ENCODE data around the gene TNFRSF13B. TPM values are rescaled to one million over a fixed set of nuclear protein-coding genes. Genes with fewer than 3 reads are reported as not detected.
"Not testable (repeated sequence)": the region's sequence is repeated elsewhere in the genome, so short reads cannot be mapped to it uniquely, and the experiment has no call there.

The TNFRSF13B gene
- total RNA-seq (2014; rRNA removed; shearing (Covaris generic)) = not detected in 2 replicates

- DNase-seq (ENCODE audit: low read depth) = no peak
These were observed at the start of gene TNFRSF13B for GRCh38 chr17:16971458-16972338. TSS of gene TNFRSF13B (minus strand) at chr17:16972118. CDS start at chr17:16972075, 43 bp downstream.

- peak; percentile 87 for DNase-seq (ENCODE audit: low read depth)
These were observed 49.4 kb upstream of the TNFRSF13B start for GRCh38 chr17:17021194-17021863.

GRCh38 chr17:17020821-17021193 is 48.9 kb upstream of the TNFRSF13B start:
- DNase-seq (ENCODE audit: low read depth) = no peak

GRCh38 chr17:17019891-17020456 is 48.1 kb upstream of the TNFRSF13B start:
- DNase-seq (ENCODE audit: low read depth) = no peak

- no peak for DNase-seq (ENCODE audit: low read depth)
These were observed 47.5 kb upstream of the TNFRSF13B start for GRCh38 chr17:17019430-17019762.

GRCh38 chr17:17018612-17019429 is 46.9 kb upstream of the TNFRSF13B start:
- DNase-seq (ENCODE audit: low read depth) = no peak

- DNase-seq (ENCODE audit: low read depth) = no peak
These were observed 46.1 kb upstream of the TNFRSF13B start for GRCh38 chr17:17018021-17018441.

- no peak for DNase-seq (ENCODE audit: low read depth)
These were observed 45.6 kb upstream of the TNFRSF13B start for GRCh38 chr17:17017343-17018014.

- DNase-seq (ENCODE audit: low read depth) = not testable (repeated sequence)
These were observed 44.6 kb upstream of the TNFRSF13B start for GRCh38 chr17:17016199-17017197.

- DNase-seq (ENCODE audit: low read depth) = no peak
These were observed 43.3 kb upstream of the TNFRSF13B start for GRCh38 chr17:17015230-17015629.

GRCh38 chr17:17014748-17015124 is 42.8 kb upstream of the TNFRSF13B start:
- DNase-seq (ENCODE audit: low read depth) = peak; percentile 95

- DNase-seq (ENCODE audit: low read depth) = not testable (repeated sequence)
These were observed 42.2 kb upstream of the TNFRSF13B start for GRCh38 chr17:17013828-17014747.

GRCh38 chr17:17011043-17011907 is 39.4 kb upstream of the TNFRSF13B start:
- DNase-seq (ENCODE audit: low read depth) = peak; percentile 93

GRCh38 chr17:17010545-17011034 is 38.7 kb upstream of the TNFRSF13B start:
- DNase-seq (ENCODE audit: low read depth) = not testable (repeated sequence)

GRCh38 chr17:17009972-17010371 is 38.1 kb upstream of the TNFRSF13B start:
- DNase-seq (ENCODE audit: low read depth) = not testable (repeated sequence)

- not testable (repeated sequence) for DNase-seq (ENCODE audit: low read depth)
These were observed 36.9 kb upstream of the TNFRSF13B start for GRCh38 chr17:17008621-17009397.

GRCh38 chr17:17007891-17008290 is 36.0 kb upstream of the TNFRSF13B start:
- not testable (repeated sequence) for DNase-seq (ENCODE audit: low read depth)
